Left renal pelvis (tissue), 4 donors: Measurements from ENCODE around the gene MEGF6. TPM values are rescaled to one million over a fixed set of nuclear protein-coding genes. Genes with fewer than 3 reads are reported as not detected.

Experiments used
- DNase-seq, 4 donors: peaks; one replicate each; pipeline ENCODE4 v3.0.0-alpha.2; 2013; ENCODE audit warnings: low read depth in 4 of 4, low spot score in 3 of 4
- polyA plus RNA-seq, 4 donors: library from polyadenylated mRNA; unstranded; fragments of 120-200 nt; gene quantifications; one replicate each; pipeline ENCODE4 v1.2.1, GENCODE V29; 2013; ENCODE audit not compliant: insufficient read length in 4 of 4

Gene MEGF6
- polyA plus RNA-seq, 4 donors, result 8.1 to 26.3 (median 14.0) TPM

- no peak for DNase-seq
Measured at GRCh38 chr1:3645247-3645646, 33.9 kb upstream of the MEGF6 start.

- DNase-seq, result no peak
Measured at GRCh38 chr1:3644273-3644672, 33.0 kb upstream of the MEGF6 start.

- no peak for DNase-seq
Measured at GRCh38 chr1:3642919-3643675, 31.8 kb upstream of the MEGF6 start.

- DNase-seq, result no peak
Measured at GRCh38 chr1:3641816-3642215, 30.5 kb upstream of the MEGF6 start.

GRCh38 chr1:3641046-3641760 lies 29.9 kb upstream of the MEGF6 start:
- no peak for DNase-seq

GRCh38 chr1:3640121-3640837 lies 29.0 kb upstream of the MEGF6 start:
- no peak for DNase-seq

GRCh38 chr1:3639397-3639911 lies 28.1 kb upstream of the MEGF6 start:
- DNase-seq, result no peak

- no peak for DNase-seq
Measured at GRCh38 chr1:3638676-3639075, 27.4 kb upstream of the MEGF6 start.

GRCh38 chr1:3638027-3638426 lies 26.7 kb upstream of the MEGF6 start:
- DNase-seq, result no peak

- no peak for DNase-seq
Measured at GRCh38 chr1:3636531-3636930, 25.2 kb upstream of the MEGF6 start.

- no peak for DNase-seq
Measured at GRCh38 chr1:3636080-3636479, 24.8 kb upstream of the MEGF6 start.

- no peak for DNase-seq
Measured at GRCh38 chr1:3634059-3634800, 22.9 kb upstream of the MEGF6 start.

GRCh38 chr1:3633344-3634058 lies 22.2 kb upstream of the MEGF6 start:
- DNase-seq, result no peak

- DNase-seq, result no peak
Measured at GRCh38 chr1:3632716-3633343, 21.5 kb upstream of the MEGF6 start.

GRCh38 chr1:3632298-3632697 lies 21.0 kb upstream of the MEGF6 start:
- DNase-seq, result no peak

- DNase-seq, result no peak
Measured at GRCh38 chr1:3631320-3632260, 20.3 kb upstream of the MEGF6 start.

GRCh38 chr1:3630914-3631313 lies 19.6 kb upstream of the MEGF6 start:
- no peak for DNase-seq

- no peak for DNase-seq
Measured at GRCh38 chr1:3630161-3630611, 18.9 kb upstream of the MEGF6 start.
